ENCODE results near the gene CALY.
A peak's percentile ranks its signal among the peaks of the same experiment; 100 is the strongest.

Gene CALY

DNA sequence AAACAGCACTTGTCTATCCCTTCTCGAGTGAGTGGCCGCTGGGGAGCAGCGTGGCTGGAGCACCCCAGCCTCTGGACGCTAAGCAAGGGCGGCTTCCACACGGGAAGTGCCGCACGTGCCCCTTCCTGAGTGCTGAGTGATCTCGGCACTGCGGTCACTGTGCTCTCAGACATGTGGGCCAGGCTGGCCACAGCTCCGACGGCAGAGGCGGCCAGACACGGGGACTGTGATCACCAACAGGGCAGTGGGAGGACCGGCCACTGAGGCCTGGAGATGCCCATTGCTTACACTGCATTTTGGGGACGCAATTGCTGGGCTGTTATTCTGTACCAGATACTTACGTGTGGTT, 29.4 kb upstream of the CALY start:
- H3K27ac ChIP-seq (ENCODE audit: extremely low read depth, low read depth, low read length): no peak overlapping the region
- no peaks in the 10 kb centered on the region for H3K9me3 ChIP-seq (ENCODE audit: control insufficient read depth, insufficient read depth, low read depth, low read length)
- H3K4me3 ChIP-seq (ENCODE audit: low read depth, low read length): no peak overlapping the region
- CTCF ChIA-PET: no interaction called here
- peaks cover 0 to 79% of the 10 kb centered on the region in 2 experiments; a peak in 2 of 3 replicates for H3K36me3 ChIP-seq (ENCODE audit: control insufficient read depth in 2 of 2, insufficient read depth in 1 of 2, low read length in 2 of 2)
- POLR2A ChIA-PET: no interaction called here
- no peaks in the 10 kb centered on the region for H3K4me1 ChIP-seq (ENCODE audit: control insufficient read depth, insufficient read depth, low read length)
- TF ChIP-seq ZNF146 (tag by site-specific recombination; IDR thresholded peaks at IDR 0.05) (no peak), ZBTB6 (tag by site-specific recombination; IDR thresholded peaks at IDR 0.05) (no peak), ZNF274 (IDR thresholded peaks at IDR 0.05; ENCODE audit: low read length) (no peak), ZNF274 (tag by site-specific recombination; IDR thresholded peaks at IDR 0.05; ENCODE audit: borderline replicate concordance) (no peak), ZNF248 (tag by site-specific recombination; IDR thresholded peaks at IDR 0.05) (no peak)
- TF ChIP-seq, protein P1, sequence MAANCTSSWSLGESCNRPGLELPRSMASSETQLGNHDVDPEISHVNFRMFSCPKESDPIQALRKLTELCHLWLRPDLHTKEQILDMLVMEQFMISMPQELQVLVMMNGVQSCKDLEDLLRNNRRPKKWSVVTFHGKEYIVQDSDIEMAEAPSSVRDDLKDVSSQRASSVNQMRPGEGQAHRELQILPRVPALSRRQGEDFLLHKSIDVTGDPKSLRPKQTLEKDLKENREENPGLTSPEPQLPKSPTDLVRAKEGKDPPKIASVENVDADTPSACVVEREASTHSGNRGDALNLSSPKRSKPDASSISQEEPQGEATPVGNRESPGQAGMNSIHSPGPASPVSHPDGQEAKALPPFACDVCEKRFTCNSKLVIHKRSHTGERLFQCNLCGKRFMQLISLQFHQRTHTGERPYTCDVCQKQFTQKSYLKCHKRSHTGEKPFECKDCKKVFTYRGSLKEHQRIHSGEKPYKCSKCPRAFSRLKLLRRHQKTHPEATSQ (tag by site-specific recombination; IDR thresholded peaks at IDR 0.05): no peak

DNA sequence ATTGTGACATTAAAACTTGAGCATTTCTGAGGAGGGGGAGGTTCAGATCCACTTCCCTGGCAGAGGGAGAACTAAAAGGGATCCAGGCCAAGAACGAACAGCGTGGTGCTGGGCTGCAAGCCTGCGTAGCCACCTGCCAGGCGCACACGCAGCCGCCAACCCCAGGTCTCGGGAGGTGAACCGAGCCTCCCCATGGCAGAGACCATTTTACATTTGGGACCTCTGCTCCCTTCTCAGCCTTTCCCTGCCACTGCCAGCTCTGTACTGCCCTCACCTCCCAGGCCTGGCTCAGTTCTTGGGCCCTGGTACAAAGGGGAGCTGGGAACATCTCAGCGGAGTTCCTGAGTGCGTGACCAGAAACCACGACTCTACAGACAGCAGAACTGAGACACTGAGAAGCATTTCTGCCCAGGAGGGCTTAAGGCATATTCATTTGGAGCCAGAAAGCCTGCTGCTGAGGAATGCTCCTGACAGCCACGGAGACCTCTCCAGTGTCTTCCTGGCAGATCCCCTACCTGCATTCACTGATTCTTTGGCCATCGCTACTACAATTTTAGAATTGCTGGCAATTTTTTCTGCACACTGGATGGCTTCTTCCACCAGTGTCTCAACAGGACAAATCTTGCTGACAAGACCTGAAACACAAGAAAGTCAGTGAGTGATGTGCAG, 28.9 kb upstream of the CALY start:
- H3K27ac ChIP-seq (ENCODE audit: extremely low read depth, low read depth, low read length): 0 out of 2 replicates have a peak overlapping the region, but pooled peaks have one; percentile 9
- no peak overlapping the region for H3K4me3 ChIP-seq (ENCODE audit: low read depth, low read length)
- no peaks in the 10 kb centered on the region for H3K9me3 ChIP-seq (ENCODE audit: control insufficient read depth, insufficient read depth, low read depth, low read length)
- POLR2A ChIA-PET: no interaction called here
- CTCF ChIA-PET: no interaction called here
- TF ChIP-seq ZNF112 (tag by site-specific recombination; IDR thresholded peaks at IDR 0.05) (no peak), ZFP41 (tag by site-specific recombination; IDR thresholded peaks at IDR 0.05; ENCODE audit: borderline replicate concordance) (no peak), ZNF555 (tag by site-specific recombination; conservative IDR thresholded peaks at IDR 0.05) (no peak), ZNF37A (tag by site-specific recombination; IDR thresholded peaks at IDR 0.05) (no peak), YY1 (tag by site-specific recombination; IDR thresholded peaks at IDR 0.05) (no peak), IKZF3 (tag by site-specific recombination; IDR thresholded peaks at IDR 0.05) (no peak), MYNN (tag by site-specific recombination; IDR thresholded peaks at IDR 0.05; ENCODE audit: borderline replicate concordance) (no peak), KLF1 (tag by site-specific recombination; IDR thresholded peaks at IDR 0.05) (no peak), ZNF677 (tag by site-specific recombination; IDR thresholded peaks at IDR 0.05) (no peak), KLF9 (tag by site-specific recombination; IDR thresholded peaks at IDR 0.05; ENCODE audit: low read depth) (no peak), HOXA7 (CRISPR knock-in tag; IDR thresholded peaks at IDR 0.05; ENCODE audit: borderline replicate concordance) (no peak), ZNF175 (tag by site-specific recombination; IDR thresholded peaks at IDR 0.05) (no peak), ZNF391 (tag by site-specific recombination; IDR thresholded peaks at IDR 0.05; ENCODE audit: borderline replicate concordance, low read depth) (no peak), ZNF624 (tag by site-specific recombination; IDR thresholded peaks at IDR 0.05) (no peak), HOXC10 (CRISPR knock-in tag; IDR thresholded peaks at IDR 0.05) (no peak), ZNF10 (tag by site-specific recombination; IDR thresholded peaks at IDR 0.05) (no peak)
- TF ChIP-seq, protein P2, sequence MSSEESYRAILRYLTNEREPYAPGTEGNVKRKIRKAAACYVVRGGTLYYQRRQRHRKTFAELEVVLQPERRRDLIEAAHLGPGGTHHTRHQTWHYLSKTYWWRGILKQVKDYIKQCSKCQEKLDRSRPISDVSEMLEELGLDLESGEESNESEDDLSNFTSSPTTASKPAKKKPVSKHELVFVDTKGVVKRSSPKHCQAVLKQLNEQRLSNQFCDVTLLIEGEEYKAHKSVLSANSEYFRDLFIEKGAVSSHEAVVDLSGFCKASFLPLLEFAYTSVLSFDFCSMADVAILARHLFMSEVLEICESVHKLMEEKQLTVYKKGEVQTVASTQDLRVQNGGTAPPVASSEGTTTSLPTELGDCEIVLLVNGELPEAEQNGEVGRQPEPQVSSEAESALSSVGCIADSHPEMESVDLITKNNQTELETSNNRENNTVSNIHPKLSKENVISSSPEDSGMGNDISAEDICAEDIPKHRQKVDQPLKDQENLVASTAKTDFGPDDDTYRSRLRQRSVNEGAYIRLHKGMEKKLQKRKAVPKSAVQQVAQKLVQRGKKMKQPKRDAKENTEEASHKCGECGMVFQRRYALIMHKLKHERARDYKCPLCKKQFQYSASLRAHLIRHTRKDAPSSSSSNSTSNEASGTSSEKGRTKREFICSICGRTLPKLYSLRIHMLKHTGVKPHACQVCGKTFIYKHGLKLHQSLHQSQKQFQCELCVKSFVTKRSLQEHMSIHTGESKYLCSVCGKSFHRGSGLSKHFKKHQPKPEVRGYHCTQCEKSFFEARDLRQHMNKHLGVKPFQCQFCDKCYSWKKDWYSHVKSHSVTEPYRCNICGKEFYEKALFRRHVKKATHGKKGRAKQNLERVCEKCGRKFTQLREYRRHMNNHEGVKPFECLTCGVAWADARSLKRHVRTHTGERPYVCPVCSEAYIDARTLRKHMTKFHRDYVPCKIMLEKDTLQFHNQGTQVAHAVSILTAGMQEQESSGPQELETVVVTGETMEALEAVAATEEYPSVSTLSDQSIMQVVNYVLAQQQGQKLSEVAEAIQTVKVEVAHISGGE (tag by site-specific recombination; conservative IDR thresholded peaks at IDR 0.05; ENCODE audit: low read depth): no peak
- no peaks in the 10 kb centered on the region for H3K4me1 ChIP-seq (ENCODE audit: control insufficient read depth, insufficient read depth, low read length)
- H3K36me3 ChIP-seq (ENCODE audit: control insufficient read depth in 2 of 2, insufficient read depth in 1 of 2, low read length in 2 of 2): peaks cover 0 to 77% of the 10 kb centered on the region in 2 experiments; a peak in 2 of 3 replicates
